ENCODE results near the gene TSPAN18. TPM values are rescaled to one million over a fixed set of nuclear protein-coding genes. Genes with fewer than 3 reads are reported as not detected.
A peak's percentile ranks its signal among the peaks of the same experiment; 100 is the strongest.

The TSPAN18 gene
- total and polyA plus RNA-seq, 8 donors = 2.1 to 60.3 (median 11.0) TPM

DNA sequence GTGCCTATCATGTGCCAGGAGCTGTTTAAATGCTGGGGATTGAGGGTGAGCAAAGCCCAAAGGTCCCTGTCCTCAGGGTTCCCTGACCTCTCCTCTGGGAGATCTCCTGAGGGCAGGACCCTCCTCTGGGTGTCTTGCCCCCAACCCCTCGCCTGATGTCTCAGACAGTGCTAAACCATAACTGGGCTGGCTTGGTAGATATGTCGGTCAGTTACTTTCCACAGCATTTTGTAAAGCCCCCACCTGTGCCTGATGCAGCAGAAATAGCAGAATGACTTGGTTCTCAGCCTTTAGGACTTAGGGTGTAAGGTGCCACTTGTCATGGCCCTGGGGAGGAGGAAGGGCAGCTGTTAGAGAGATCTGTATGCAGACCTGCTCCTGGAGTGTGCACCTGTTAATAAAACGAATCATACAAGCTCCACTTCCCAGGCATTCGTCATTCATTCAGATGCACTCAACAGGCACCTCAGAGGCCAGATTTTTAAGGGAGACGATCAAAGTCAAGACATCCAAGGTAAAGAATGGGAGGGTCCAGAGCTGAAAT lies 135.9 kb downstream of the TSPAN18 start:
- H3K9me3 ChIP-seq = no peaks in the 10 kb centered on the region
- intact Hi-C loops (cut with DNase I; ENCODE audit: low total_unique reads) = no loop called here
- H3K4me1 ChIP-seq = peaks cover 8 to 42% (median 25%) of the 10 kb centered on the region in 4 donors
- no peak overlapping the region for H3K4me3 ChIP-seq
- TF ChIP-seq CTCF (IDR thresholded peaks at IDR 0.05) (no peak), POLR2AphosphoS5 (IDR thresholded peaks at IDR 0.05) (no peak), POLR2A (IDR thresholded peaks at IDR 0.05) (no peak), EP300 (IDR thresholded peaks at IDR 0.05) (no peak)
- 63 to 84% (median 69%) methylated on average over 5 of the region's 5 CpGs for WGBS, 5 donors
- no peaks in the 10 kb centered on the region for H3K36me3 ChIP-seq
- DNase-seq = no peak
- H3K27me3 ChIP-seq = peaks cover 0 to 12% (median 0%) of the 10 kb centered on the region in 3 donors
- peak overlapping the region in 4 of 5 donors; percentile 58 to 90 (median 86) for H3K27ac ChIP-seq

DNA sequence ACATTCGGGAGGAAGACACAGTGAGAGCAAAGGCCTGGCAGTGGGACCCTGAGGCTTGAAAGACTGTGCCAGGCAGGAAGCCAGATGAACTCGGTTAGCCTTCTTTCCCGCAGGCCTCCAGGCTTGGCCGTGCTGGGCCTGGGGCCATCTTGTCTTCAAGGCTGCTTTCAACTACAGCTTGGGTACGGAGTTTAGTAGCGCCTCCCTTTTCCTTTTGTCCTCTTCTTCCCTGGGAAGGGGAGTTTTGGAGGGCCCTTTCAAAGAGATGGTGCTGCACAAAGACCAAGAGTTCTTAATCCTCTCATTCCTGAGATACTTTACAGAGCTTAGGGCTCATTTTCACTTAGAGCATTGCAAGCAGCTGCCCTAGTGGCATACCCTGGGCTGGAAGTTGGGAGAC lies 136.5 kb downstream of the TSPAN18 start:
- Histone ChIP-seq H3K4me1 (peaks cover 8 to 45% (median 25%) of the 10 kb centered on the region in 4 donors), H3K4me3 (no peak overlapping the region), H3K27ac (peak overlapping the region in 4 of 5 donors; percentile 58 to 90 (median 86)), H3K27me3 (peaks cover 0 to 12% (median 0%) of the 10 kb centered on the region in 3 donors), H3K36me3 (no peaks in the 10 kb centered on the region), H3K9me3 (no peaks in the 10 kb centered on the region)
- TF ChIP-seq POLR2A (IDR thresholded peaks at IDR 0.05) = no peak
- TF ChIP-seq POLR2AphosphoS5 (IDR thresholded peaks at IDR 0.05) = no peak
- no peak for TF ChIP-seq EP300 (IDR thresholded peaks at IDR 0.05)
- no peak for TF ChIP-seq CTCF (IDR thresholded peaks at IDR 0.05)
- WGBS, 5 donors = 74 to 93% (median 81%) methylated on average over 6 of the region's 6 CpGs
- intact Hi-C loops (cut with DNase I; ENCODE audit: low total_unique reads) = no loop called here
- DNase-seq = no peak

GRCh38 chr11:44865866-44866272 lies 139.1 kb downstream of the TSPAN18 start:
- no peak overlapping the region for H3K4me3 ChIP-seq
- no peaks in the 10 kb centered on the region for H3K36me3 ChIP-seq
- H3K4me1 ChIP-seq = peaks cover 8 to 49% (median 25%) of the 10 kb centered on the region in 4 donors
- no peaks in the 10 kb centered on the region for H3K9me3 ChIP-seq
- H3K27ac ChIP-seq = peak overlapping the region in 2 of 5 donors; percentile 27 to 90
- no peak for TF ChIP-seq POLR2AphosphoS5 (IDR thresholded peaks at IDR 0.05)
- TF ChIP-seq EP300 (IDR thresholded peaks at IDR 0.05) = no peak
- no peak for TF ChIP-seq POLR2A (IDR thresholded peaks at IDR 0.05)
- TF ChIP-seq CTCF (IDR thresholded peaks at IDR 0.05) = no peak
- peaks cover 0 to 6% (median 0%) of the 10 kb centered on the region in 3 donors for H3K27me3 ChIP-seq
- intact Hi-C loops (cut with DNase I; ENCODE audit: low total_unique reads) = no loop called here
- 29 to 43% (median 35%) methylated on average over 7 of the region's 7 CpGs for WGBS, 5 donors
- DNase-seq = peak in 1 of 2 donors; percentile 59

- intact Hi-C loops (cut with DNase I; ENCODE audit: low total_unique reads) = no loop called here
- Histone ChIP-seq H3K27me3 (peaks cover 0 to 2% (median 0%) of the 10 kb centered on the region in 3 donors), H3K36me3 (no peaks in the 10 kb centered on the region), H3K27ac (peak overlapping the region in 1 of 5 donors; percentile 90), H3K9me3 (no peaks in the 10 kb centered on the region), H3K4me1 (peaks cover 8 to 49% (median 24%) of the 10 kb centered on the region in 4 donors), H3K4me3 (no peak overlapping the region)
- WGBS, 5 donors = 69 to 75% (median 72%) methylated on average over 6 of the region's 6 CpGs
- DNase-seq = no peak
- no peak for TF ChIP-seq POLR2A (IDR thresholded peaks at IDR 0.05)
- no peak for TF ChIP-seq CTCF (IDR thresholded peaks at IDR 0.05)
These were observed 139.5 kb downstream of the TSPAN18 start for GRCh38 chr11:44866286-44866685.

All from stomach (tissue), 9 donors.